Measurements from ENCODE around the gene TESK2.

The TESK2 gene

DNA sequence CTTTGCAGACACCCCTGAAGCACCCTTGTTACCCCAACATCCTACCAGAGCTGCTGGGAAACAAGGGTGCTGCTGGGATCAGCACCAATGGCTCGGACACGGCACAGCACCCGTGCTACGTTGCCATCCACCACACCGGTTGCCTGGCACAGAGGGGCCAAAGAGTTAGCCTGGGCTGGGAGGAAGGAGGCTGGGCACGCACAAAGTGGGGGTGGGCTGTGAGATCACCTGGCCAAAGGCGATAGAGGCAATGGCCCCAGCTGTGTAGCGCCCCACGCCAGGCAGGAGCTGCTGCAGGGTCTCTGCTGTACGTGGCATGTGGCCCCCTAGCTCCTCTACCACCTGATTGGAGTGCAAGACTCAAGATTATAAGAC is 158.6 kb downstream of the TESK2 start:
- no peaks in the 10 kb centered on the region for H3K27me3 Mint-ChIP-seq
- CTCF ChIA-PET: interaction anchor here (1.3 kb wide), 1 partner anchor 16 kb away, joined by 3 read pairs; no protein-coding TSS in a partner anchor
- no peaks in the 10 kb centered on the region for H3K9me3 Mint-ChIP-seq
- no peak overlapping the region for H3K4me3 Mint-ChIP-seq
- H3K27ac Mint-ChIP-seq: no peak overlapping the region
- peaks cover 19% of the 10 kb centered on the region for H3K36me3 Mint-ChIP-seq
- no peak for DNase-seq
- H3K4me1 Mint-ChIP-seq: peaks cover 51% of the 10 kb centered on the region

DNA sequence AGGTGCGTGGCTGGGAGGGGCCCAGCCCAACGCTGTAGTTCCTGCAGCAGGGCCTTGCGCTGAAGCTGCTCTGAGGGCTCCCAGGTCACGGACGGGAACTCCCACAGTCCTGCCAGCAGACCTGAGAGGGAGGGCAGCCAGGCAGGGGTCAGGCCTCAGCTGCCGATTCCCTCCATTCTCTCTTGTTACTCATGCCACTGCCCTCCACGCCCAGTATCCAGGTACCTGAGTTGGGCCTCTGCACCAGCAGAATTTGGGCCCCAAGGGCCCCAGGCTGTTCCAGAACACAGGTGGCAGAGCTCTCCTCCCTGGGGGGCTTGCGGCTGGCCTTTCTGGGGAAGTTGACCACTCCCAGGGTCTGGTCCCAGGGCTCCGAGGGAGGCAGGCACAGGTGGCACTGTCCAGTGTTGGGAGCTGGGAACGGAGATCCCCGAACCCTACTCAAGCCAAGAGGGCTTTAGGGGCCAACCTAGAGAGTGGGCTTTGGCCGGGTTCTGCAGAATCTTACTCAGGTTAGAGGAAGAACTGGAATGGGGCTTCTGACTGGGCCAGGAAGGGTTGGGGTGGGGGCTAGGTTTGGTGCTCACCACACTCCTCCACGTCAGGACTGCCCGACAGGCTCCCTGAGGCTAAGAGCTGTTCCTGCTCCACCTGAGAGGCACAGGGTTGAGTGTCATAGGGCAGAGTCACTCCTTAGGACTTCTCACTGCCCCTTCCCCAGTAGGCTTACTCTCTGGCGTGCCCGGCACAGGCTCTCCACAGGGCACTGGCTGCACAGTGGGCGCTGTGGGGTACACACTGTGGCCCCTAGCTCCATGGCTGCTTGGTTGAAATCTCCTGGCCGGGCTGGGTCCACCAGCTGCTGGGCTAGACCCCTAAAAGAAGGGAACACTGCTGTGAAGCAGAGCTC is 159.3 kb downstream of the TESK2 start:
- Mint-ChIP-seq H3K36me3 (peaks cover 17% of the 10 kb centered on the region), H3K4me1 (peaks cover 51% of the 10 kb centered on the region), H3K4me3 (no peak overlapping the region), H3K27me3 (peaks cover under 1% of the 10 kb centered on the region), H3K27ac (no peak overlapping the region), H3K9me3 (no peaks in the 10 kb centered on the region)
- no peak for DNase-seq
- CTCF ChIA-PET: interaction anchor here (0.5 to 1.3 kb wide), 2 partner anchors 17 to 568 kb away, joined by 3 read pairs; no protein-coding TSS in a partner anchor

DNA sequence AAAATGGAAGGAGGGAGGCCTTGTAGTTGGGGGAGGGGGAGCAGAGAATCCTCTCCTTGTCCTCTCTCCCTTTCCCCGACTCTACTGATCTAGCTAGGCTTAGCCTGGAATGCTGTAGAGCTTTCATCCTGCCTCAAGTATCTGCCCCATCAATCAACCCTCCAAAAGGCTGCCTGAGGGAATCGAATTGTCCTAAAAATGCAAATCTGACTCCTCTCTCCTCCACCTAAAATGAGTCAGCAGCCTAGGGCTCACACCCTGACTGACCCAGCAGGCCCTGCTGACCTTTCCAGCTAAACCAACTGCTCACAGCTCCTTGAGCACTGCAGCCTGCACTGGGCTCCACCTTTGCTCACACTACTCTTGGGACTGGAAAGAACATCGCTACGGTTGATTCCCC is 161.5 kb downstream of the TESK2 start:
- Mint-ChIP-seq H3K27me3 (peaks cover 12% of the 10 kb centered on the region), H3K36me3 (peaks cover 17% of the 10 kb centered on the region), H3K4me1 (peaks cover 41% of the 10 kb centered on the region), H3K4me3 (no peak overlapping the region), H3K27ac (no peak overlapping the region), H3K9me3 (no peaks in the 10 kb centered on the region)
- CTCF ChIA-PET: no interaction called here
- DNase-seq: no peak

DNA sequence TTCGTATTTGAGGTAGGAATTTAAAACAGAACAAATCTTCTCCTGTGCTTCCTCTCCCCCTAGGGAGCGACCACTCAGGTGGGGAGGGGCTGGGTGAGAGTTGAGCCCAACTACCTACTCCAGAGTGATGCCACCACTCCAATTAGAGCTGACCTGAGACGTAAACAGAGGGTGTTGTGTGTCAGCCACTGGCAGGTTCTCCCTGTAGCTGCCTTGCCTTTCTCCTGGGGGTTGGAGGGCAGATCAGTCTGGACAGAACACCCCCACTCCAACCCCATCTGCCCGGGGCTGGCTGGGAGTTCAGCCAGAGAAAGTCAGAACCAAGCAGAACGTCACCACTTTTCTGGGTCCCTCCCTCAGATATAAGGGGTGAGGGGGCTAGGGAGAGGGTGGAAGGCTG is 162.3 kb downstream of the TESK2 start:
- Mint-ChIP-seq H3K27me3 (peaks cover 12% of the 10 kb centered on the region), H3K27ac (peak overlapping the region; percentile 30), H3K4me3 (peak overlapping the region; percentile 46), H3K36me3 (peaks cover 13% of the 10 kb centered on the region), H3K9me3 (no peaks in the 10 kb centered on the region), H3K4me1 (peaks cover 33% of the 10 kb centered on the region)
- DNase-seq: no peak
- CTCF ChIA-PET: interaction anchor here (2.0 kb wide), 1 partner anchor 11 kb away, joined by 6 read pairs; the partner anchor contains the start of gene TOE1

DNA sequence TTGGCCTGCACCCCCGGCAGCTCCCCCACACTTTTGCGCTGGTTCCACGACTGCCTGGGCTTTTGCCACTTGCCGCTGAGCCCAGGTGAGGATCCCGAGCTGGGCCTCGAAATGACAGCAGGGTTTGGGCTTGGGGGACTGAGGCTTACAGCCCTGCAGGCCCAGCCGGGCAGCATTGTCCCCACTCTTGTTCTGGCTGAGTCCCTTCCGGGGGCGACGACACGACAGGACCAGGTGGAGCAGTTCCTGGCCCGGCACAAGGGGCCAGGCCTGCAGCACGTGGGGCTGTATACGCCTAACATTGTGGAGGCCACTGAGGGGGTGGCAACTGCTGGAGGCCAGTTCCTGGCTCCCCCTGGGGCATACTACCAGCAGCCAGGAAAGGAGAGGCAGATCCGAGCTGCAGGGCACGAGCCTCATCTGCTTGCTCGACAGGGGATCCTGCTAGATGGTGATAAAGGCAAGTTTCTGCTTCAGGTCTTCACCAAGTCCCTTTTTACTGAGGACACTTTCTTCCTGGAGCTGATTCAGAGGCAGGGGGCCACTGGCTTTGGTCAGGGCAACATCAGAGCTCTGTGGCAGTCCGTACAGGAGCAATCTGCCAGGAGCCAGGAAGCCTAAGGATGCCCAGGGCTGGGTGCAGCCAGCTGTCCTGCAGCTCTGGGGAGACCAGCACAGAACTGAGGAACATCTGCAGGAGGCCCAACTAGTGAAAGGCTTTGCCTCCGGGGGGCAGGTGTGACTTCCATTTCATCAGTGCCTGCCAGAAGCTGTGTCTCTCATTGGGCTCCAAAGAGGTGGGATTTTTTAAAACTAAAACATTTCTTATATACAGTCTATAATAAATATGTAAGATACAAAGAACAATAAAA is 163.1 kb downstream of the TESK2 start:
- Mint-ChIP-seq H3K9me3 (no peaks in the 10 kb centered on the region), H3K36me3 (peaks cover 6% of the 10 kb centered on the region), H3K4me3 (peak overlapping the region; percentile 78), H3K27ac (peak overlapping the region; percentile 69), H3K27me3 (peaks cover 12% of the 10 kb centered on the region), H3K4me1 (peaks cover 30% of the 10 kb centered on the region)
- DNase-seq: peak; percentile 26
- CTCF ChIA-PET: interaction anchor here (1.2 to 2.0 kb wide), 2 partner anchors 12 to 24 kb away, joined by 4 to 6 read pairs; partner anchors contain the start of gene TOE1

DNA sequence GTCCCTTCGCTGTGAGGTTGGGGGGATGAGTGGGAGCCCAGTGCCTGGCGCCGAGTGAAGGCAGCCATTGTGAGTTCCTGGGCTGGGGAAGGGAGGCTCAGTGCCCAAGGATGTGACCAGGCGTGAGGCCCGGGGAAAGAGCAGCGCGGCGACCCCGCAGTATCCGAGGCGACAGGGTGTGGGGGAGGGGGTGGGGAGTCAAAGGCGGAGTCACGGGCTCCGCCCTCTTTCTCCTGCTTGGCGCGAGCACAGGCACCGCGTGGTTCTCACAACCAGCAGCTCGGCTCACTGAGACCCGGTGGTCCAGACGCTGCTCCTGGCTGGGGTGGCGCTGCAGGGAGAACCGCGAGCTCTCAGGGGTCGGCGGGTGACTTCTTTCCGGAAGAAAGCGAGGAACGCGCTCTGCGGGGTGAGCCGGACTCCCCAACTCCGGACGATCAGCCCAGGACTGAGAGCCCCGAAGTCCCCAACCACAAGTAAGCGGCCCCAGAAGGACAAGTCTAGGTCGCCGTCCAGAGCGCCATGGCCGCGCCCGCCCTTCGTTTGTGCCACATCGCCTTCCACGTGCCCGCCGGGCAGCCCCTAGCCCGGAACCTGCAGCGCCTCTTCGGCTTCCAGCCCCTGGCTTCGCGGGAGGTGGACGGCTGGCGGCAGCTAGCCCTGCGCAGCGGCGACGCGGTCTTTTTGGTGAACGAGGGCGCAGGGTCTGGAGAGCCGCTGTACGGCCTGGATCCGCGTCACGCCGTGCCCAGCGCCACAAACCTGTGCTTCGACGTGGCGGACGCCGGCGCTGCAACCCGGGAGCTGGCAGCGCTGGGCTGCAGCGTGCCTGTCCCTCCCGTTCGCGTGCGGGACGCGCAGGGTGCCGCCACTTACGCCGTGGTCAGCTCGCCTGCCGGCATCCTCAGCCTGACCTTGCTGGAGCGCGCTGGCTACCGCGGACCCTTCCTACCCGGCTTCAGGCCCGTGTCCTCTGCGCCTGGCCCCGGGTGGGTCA is 164.0 kb downstream of the TESK2 start, which contains the start of gene HPDL:
Gene HPDL (plus strand): TSS at position 269 of the 997 bp plus-strand sequence. CDS start 254 bp downstream, at position 523.
- Mint-ChIP-seq H3K9me3 (no peaks in the 10 kb centered on the region), H3K4me3 (peak within 1 kb of the TSS; percentile 78), H3K4me1 (peaks cover 30% of the 10 kb centered on the region), H3K27ac (peak within 1 kb of the TSS; percentile 69), H3K27me3 (peaks cover 12% of the 10 kb centered on the region), H3K36me3 (peaks cover 5% of the 10 kb centered on the region)
- DNase-seq: peak; percentile 79
- CTCF ChIA-PET: interaction anchor here (1.2 to 2.0 kb wide), 2 partner anchors 13 to 23 kb away, joined by 4 to 6 read pairs; partner anchors contain the start of gene TOE1

DNA sequence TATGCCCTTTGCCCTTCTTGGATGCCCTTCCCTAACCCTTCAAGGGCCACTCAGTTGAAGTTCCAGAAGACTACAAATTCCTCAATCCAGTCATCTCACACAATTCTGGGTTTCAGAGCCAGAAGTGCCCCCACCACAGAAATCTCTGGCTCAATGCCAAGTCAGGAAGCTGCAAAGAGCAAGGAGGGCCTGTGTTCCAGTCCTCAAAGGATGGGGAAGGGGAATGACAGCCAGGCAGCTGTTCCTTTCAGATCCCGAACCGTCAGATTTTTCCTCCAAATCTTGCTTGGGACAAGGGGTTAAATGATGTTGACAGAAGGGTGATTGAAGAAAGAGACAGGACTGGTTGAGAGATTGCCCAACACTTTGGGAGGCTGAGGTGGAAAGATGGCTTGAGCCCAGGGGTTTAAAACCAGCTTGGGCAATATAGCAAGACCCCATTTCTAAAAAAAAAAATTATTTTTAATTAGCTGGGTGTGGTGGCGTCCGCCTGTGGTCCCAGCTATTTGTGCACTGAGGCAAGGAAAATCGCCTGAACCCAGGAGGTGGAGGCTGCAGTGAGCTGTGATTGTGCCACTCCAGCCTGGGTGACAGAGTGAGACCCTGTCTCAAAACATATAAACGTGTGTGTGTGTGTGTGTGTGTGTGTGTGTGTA is 165.0 kb downstream of the TESK2 start:
- Mint-ChIP-seq H3K36me3 (peaks cover 5% of the 10 kb centered on the region), H3K4me1 (peaks cover 30% of the 10 kb centered on the region), H3K27me3 (peaks cover 12% of the 10 kb centered on the region), H3K27ac (peak overlapping the region; percentile 62), H3K4me3 (peak overlapping the region; percentile 78), H3K9me3 (no peaks in the 10 kb centered on the region)
- DNase-seq: no peak
- CTCF ChIA-PET: interaction anchor here (0.9 kb wide), 1 partner anchor 167 kb away, joined by 4 read pairs; no protein-coding TSS in a partner anchor

DNA sequence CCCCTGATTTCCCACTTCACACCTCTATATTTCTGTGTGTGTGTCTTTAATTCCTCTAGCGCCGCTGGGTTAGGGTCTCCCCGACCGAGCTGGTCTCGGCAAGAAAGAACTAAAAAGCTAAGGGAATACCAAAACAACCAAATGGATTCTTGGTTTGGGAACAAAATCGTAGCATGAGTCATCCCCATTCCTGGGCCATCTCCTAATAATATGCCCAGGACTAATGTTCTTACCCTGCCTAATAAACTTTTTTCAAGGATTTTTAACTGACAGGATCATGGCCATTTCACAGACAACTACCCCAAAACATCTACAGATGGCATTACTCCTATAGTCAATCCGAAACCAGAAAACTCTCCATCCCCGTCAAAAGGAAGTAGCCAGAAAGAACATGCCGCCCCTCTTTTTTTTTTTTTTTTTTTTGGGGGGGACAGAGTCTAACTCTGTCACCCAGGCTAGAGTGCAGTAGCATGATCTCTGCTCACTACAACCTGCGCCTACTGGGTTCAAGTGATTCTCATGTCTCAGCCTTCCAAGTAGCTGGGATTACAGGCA is 168.4 kb downstream of the TESK2 start:
- H3K9me3 Mint-ChIP-seq: no peaks in the 10 kb centered on the region
- H3K4me1 Mint-ChIP-seq: peaks cover 12% of the 10 kb centered on the region
- CTCF ChIA-PET: no interaction called here
- H3K27ac Mint-ChIP-seq: no peak overlapping the region
- H3K4me3 Mint-ChIP-seq: no peak overlapping the region
- DNase-seq: no peak
- peaks cover 12% of the 10 kb centered on the region for H3K27me3 Mint-ChIP-seq
- no peaks in the 10 kb centered on the region for H3K36me3 Mint-ChIP-seq

DNA sequence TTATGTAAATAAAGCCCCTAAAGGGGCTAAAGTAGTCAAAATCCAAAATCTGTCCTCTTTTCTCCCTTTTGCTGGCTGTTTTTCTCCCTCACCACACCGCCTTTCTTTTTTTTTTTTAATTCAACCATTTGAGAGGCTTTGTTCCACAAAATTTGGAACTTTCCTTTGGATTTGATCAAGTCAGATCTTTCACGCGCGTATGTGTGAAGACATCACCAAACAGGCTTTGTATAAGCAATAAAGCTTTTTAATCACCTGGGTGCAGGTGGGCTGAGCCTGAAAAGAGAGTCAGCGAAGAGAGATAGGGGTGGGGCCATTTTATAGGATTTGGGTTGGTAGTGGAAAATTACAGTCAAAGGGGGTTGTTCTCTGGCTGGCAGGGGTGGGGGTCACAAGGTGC is 169.5 kb downstream of the TESK2 start:
- H3K4me1 Mint-ChIP-seq: peaks cover 6% of the 10 kb centered on the region
- no peak for DNase-seq
- H3K36me3 Mint-ChIP-seq: no peaks in the 10 kb centered on the region
- no peak overlapping the region for H3K4me3 Mint-ChIP-seq
- H3K27ac Mint-ChIP-seq: no peak overlapping the region
- CTCF ChIA-PET: interaction anchor here (1.1 kb wide), 1 partner anchor 302 kb away, joined by 3 read pairs; no protein-coding TSS in a partner anchor
- peaks cover 8% of the 10 kb centered on the region for H3K27me3 Mint-ChIP-seq
- H3K9me3 Mint-ChIP-seq: no peaks in the 10 kb centered on the region

DNA sequence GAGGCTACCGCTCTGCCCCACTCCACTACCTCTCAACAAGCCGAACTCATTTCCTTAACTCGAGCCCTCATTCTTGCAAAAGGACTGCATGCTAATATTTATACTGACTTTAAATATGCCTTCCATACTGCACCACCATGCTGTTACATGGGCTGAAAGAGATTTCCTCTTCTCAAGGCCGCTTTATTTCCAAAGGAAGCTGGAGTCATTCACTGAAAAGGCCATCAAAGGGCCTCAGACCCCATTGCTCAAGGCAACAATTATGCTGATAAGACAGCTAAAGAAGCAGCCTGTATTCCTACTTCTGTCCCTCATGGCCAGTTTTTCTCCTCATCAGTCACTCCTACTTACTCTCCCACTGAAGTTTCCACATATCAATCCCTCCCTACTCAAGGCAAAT is 171.2 kb downstream of the TESK2 start:
- CTCF ChIA-PET: no interaction called here

DNA sequence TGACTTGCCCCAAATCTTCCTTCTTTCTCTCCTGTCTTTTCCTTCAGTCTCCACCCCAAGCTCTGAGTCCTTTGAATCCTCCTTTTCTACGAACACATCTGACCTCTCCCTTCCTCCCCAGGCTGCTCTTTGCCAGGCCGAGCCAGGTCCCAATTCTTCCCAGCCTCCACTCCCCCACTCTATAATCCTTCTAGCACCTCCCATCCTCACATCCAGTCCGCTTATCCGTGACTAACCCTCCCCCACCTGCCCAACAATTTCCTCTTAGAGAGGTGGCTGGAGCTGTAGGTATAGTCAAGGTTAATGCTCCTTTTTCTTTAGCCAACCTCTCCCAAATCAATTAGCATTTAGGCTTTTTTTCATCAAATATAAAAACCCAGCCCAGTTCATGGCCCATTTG is 173.8 kb downstream of the TESK2 start:
- Mint-ChIP-seq H3K36me3 (no peaks in the 10 kb centered on the region), H3K27ac (no peak overlapping the region), H3K4me1 (no peaks in the 10 kb centered on the region), H3K9me3 (no peaks in the 10 kb centered on the region), H3K4me3 (no peak overlapping the region), H3K27me3 (no peaks in the 10 kb centered on the region)
- DNase-seq: no peak
- CTCF ChIA-PET: no interaction called here

More for the DNA sequence above, 171.2 kb downstream of the TESK2 start:
- Mint-ChIP-seq H3K4me3 (no peak overlapping the region), H3K27me3 (no peaks in the 10 kb centered on the region), H3K27ac (no peak overlapping the region), H3K4me1 (no peaks in the 10 kb centered on the region), H3K36me3 (no peaks in the 10 kb centered on the region), H3K9me3 (no peaks in the 10 kb centered on the region)
- DNase-seq: no peak

DNA sequence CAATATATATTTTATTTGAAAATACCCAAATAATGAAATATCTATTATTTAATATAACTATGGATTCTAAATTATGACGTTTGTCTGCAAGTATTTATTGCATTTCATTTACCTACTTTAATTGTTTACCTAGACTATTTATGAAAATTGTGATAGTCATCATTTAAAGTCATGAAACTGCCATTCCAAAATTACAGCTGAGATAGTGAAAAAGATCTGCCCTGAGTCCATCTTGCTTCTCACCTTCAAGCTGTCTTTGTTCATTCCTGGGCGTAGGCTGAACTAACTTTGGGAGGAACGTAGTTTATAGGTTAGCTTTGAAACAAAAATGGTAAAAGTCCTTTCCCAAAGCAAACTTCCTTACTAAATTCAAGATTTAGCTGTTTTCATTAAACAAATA is 176.7 kb downstream of the TESK2 start:
- no peak for DNase-seq
- CTCF ChIA-PET: interaction anchor here (0.6 to 0.9 kb wide), 2 partner anchors 11 to 12 kb away, joined by 4 read pairs; no protein-coding TSS in a partner anchor
- Mint-ChIP-seq H3K9me3 (no peaks in the 10 kb centered on the region), H3K27me3 (no peaks in the 10 kb centered on the region), H3K4me1 (no peaks in the 10 kb centered on the region), H3K4me3 (no peak overlapping the region), H3K36me3 (no peaks in the 10 kb centered on the region), H3K27ac (no peak overlapping the region)
